ENCODE data around the gene ACOX3. TPM values are rescaled to one million over a fixed set of nuclear protein-coding genes. Genes with fewer than 3 reads are reported as not detected.

Gene ACOX3
- total and polyA plus RNA-seq, 2 donors, result 8.7 to 18.1 TPM

DNA sequence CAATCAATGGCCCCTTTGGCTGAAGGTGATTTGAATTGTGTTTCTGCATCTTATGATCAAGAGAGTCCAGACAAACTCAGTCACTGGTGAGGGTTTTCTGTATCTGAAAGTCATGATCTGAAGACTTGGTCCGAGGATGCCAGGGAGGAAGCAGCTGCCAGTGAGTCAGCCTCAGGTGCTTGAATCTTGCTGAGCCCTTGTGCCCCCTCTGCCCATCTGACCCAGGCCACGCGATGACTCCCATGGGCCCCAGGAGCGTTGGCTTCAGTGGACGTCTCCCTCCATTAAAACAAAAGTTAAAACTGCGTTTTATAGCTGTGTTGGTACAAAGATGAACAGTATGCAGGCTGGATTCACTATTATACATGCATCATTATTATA is 109.0 kb downstream of the ACOX3 start:
- Histone ChIP-seq H3K27me3 (ENCODE audit: control insufficient read depth in 2 of 2, insufficient read depth in 1 of 2, low read length in 1 of 2) (no peaks in the 10 kb centered on the region), H3K4me3 (ENCODE audit: low read length in 2 of 2) (no peak overlapping the region), H3K4me1 (ENCODE audit: control insufficient read depth in 2 of 2, insufficient read depth in 2 of 2, low read length in 2 of 2) (no peaks in the 10 kb centered on the region), H3K9me3 (ENCODE audit: control insufficient read depth in 2 of 2, insufficient read depth in 1 of 2, low read length in 1 of 2) (peaks cover 1 to 19% of the 10 kb centered on the region in 2 donors), H3K27ac (ENCODE audit: low read depth in 1 of 2, low read length in 1 of 2) (no peak overlapping the region), H3K36me3 (ENCODE audit: control insufficient read depth in 2 of 2, insufficient read depth in 2 of 2, low read length in 1 of 2) (no peaks in the 10 kb centered on the region)
- 74% methylated on average over 6 of the region's 6 CpGs for WGBS
- no peak for DNase-seq (ENCODE audit: low read depth in 6 of 9, low spot score in 9 of 9)

DNA sequence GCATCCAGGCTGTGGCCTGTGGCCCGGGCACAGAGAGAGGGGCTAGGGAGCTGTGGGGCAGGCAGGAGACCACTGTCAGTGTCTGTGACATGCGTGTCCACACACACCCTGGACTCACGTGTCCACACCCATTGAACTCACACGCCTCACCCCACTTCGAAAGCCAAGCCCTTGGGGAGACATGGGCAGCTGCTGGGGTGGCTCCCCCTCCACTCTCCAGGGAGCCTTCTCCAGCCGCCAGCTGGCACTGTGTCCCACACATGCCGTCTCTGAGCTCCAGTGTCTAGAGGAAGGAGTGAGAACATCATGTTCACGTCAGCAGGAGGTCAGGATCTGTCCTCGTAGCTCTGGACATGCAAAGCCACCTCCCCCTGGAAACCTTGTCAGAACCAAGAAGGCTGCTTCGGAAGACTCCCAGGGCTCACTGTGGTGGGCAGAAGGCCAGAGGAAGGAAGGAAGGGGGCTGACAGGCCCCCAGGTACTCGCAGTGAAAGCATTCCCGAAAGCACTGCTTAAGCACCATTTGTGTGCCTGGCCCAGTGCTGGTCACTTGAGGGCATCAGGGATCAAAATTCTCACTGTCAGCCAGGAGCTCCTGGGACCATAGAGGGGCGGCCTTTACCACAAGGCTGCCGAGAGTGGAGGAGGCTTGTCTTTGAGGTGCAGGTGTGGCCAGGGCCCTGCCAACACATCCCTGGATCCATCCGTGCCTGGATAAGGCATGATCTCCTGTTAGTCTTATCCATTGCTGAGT is 109.5 kb downstream of the ACOX3 start:
- H3K4me1 ChIP-seq (ENCODE audit: control insufficient read depth in 2 of 2, insufficient read depth in 2 of 2, low read length in 2 of 2), result no peaks in the 10 kb centered on the region
- no peak for DNase-seq (ENCODE audit: low read depth in 6 of 9, low spot score in 9 of 9)
- no peak overlapping the region for H3K27ac ChIP-seq (ENCODE audit: low read depth in 1 of 2, low read length in 1 of 2)
- H3K27me3 ChIP-seq (ENCODE audit: control insufficient read depth in 2 of 2, insufficient read depth in 1 of 2, low read length in 1 of 2), result no peaks in the 10 kb centered on the region
- H3K4me3 ChIP-seq (ENCODE audit: low read length in 2 of 2), result no peak overlapping the region
- no peaks in the 10 kb centered on the region for H3K36me3 ChIP-seq (ENCODE audit: control insufficient read depth in 2 of 2, insufficient read depth in 2 of 2, low read length in 1 of 2)
- peaks cover 1 to 17% of the 10 kb centered on the region in 2 donors for H3K9me3 ChIP-seq (ENCODE audit: control insufficient read depth in 2 of 2, insufficient read depth in 1 of 2, low read length in 1 of 2)
- WGBS, result 83% methylated on average over 15 of the region's 15 CpGs

- Histone ChIP-seq H3K4me1 (ENCODE audit: control insufficient read depth in 2 of 2, insufficient read depth in 2 of 2, low read length in 2 of 2) (no peaks in the 10 kb centered on the region), H3K27ac (ENCODE audit: low read depth in 1 of 2, low read length in 1 of 2) (no peak overlapping the region), H3K36me3 (ENCODE audit: control insufficient read depth in 2 of 2, insufficient read depth in 2 of 2, low read length in 1 of 2) (no peaks in the 10 kb centered on the region), H3K27me3 (ENCODE audit: control insufficient read depth in 2 of 2, insufficient read depth in 1 of 2, low read length in 1 of 2) (no peaks in the 10 kb centered on the region), H3K4me3 (ENCODE audit: low read length in 2 of 2) (no peak overlapping the region), H3K9me3 (ENCODE audit: control insufficient read depth in 2 of 2, insufficient read depth in 1 of 2, low read length in 1 of 2) (peaks cover 1 to 14% of the 10 kb centered on the region in 2 donors)
- no peak for DNase-seq (ENCODE audit: low read depth in 6 of 9, low spot score in 9 of 9)
- 94% methylated on average over 20 of the region's 20 CpGs for WGBS
These were observed 110.4 kb downstream of the ACOX3 start for GRCh38 chr4:8329859-8330761.

- no peaks in the 10 kb centered on the region for H3K27me3 ChIP-seq (ENCODE audit: control insufficient read depth in 2 of 2, insufficient read depth in 1 of 2, low read length in 1 of 2)
- 80% methylated on average over 6 of the region's 6 CpGs for WGBS
- H3K27ac ChIP-seq (ENCODE audit: low read depth in 1 of 2, low read length in 1 of 2), result no peak overlapping the region
- H3K4me3 ChIP-seq (ENCODE audit: low read length in 2 of 2), result no peak overlapping the region
- peaks cover 1 to 8% of the 10 kb centered on the region in 2 donors for H3K9me3 ChIP-seq (ENCODE audit: control insufficient read depth in 2 of 2, insufficient read depth in 1 of 2, low read length in 1 of 2)
- no peaks in the 10 kb centered on the region for H3K4me1 ChIP-seq (ENCODE audit: control insufficient read depth in 2 of 2, insufficient read depth in 2 of 2, low read length in 2 of 2)
- no peak for DNase-seq (ENCODE audit: low read depth in 6 of 9, low spot score in 9 of 9)
- H3K36me3 ChIP-seq (ENCODE audit: control insufficient read depth in 2 of 2, insufficient read depth in 2 of 2, low read length in 1 of 2), result no peaks in the 10 kb centered on the region
These were observed 111.0 kb downstream of the ACOX3 start for GRCh38 chr4:8329560-8329858.

DNA sequence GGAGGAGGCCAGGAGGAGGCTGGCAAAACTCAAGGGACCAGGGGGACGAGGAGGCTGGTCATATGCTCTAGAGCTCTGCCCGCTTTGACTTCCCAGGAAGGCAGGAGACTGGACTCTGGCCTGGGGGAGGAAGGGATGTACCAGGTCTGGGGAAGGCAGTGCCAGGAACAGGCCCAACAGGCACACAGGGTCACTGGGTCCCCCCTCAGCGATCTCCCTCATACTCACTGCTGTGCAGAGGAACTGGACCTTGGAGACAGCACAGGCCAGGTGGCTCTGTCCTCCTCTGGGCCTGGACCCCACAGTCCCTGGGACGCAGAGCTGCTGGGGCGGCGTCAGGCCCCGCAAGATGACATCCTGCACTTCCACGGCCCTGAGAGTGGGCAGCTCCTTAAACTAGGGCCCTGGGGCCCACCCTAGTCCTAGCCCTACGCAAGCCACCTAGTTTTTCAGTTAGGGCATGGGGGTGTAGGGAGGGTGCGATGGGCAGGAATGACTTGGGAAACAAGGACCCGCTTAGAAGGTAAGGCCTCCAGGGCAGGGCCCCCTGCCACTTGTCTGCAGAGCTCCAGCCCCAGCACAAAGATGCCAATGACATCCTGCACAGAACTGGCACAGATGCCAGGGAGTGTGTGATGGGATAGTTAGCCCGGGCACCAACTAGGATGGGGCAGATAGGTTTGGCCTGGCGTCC is 111.5 kb downstream of the ACOX3 start:
- DNase-seq (ENCODE audit: low read depth in 6 of 9, low spot score in 9 of 9), result no peak
- H3K36me3 ChIP-seq (ENCODE audit: control insufficient read depth in 2 of 2, insufficient read depth in 2 of 2, low read length in 1 of 2), result no peaks in the 10 kb centered on the region

DNA sequence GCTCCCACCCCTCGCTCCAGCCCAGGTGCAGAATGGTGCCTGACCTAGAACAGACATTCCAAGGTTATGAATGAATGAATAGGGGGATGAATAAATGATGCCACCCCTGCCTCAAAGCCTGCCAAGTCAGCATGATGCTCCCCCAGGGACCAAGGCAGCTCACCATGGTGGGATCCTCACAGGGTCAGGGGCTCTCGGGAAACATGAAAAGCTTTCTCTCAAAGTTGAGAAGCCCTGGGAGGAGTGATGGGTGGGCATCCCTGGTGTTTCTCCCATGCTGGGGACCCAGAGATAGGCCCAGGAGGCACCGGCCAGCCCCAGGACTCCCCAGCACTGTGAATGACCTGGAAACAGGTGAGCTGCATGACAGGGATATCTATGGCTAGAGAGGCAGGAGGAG is 112.1 kb downstream of the ACOX3 start:
- no peaks in the 10 kb centered on the region for H3K36me3 ChIP-seq (ENCODE audit: control insufficient read depth in 2 of 2, insufficient read depth in 2 of 2, low read length in 1 of 2)
- H3K9me3 ChIP-seq (ENCODE audit: control insufficient read depth in 2 of 2, insufficient read depth in 1 of 2, low read length in 1 of 2), result peaks cover 1 to 15% of the 10 kb centered on the region in 2 donors
- H3K27ac ChIP-seq (ENCODE audit: low read depth in 1 of 2, low read length in 1 of 2), result no peak overlapping the region
- H3K4me1 ChIP-seq (ENCODE audit: control insufficient read depth in 2 of 2, insufficient read depth in 2 of 2, low read length in 2 of 2), result no peaks in the 10 kb centered on the region
- DNase-seq (ENCODE audit: low read depth in 6 of 9, low spot score in 9 of 9), result no peak
- 80% methylated on average over 3 of the region's 3 CpGs for WGBS
- no peaks in the 10 kb centered on the region for H3K27me3 ChIP-seq (ENCODE audit: control insufficient read depth in 2 of 2, insufficient read depth in 1 of 2, low read length in 1 of 2)
- no peak overlapping the region for H3K4me3 ChIP-seq (ENCODE audit: low read length in 2 of 2)

More for the DNA sequence above, 111.5 kb downstream of the ACOX3 start:
- no peaks in the 10 kb centered on the region for H3K27me3 ChIP-seq (ENCODE audit: control insufficient read depth in 2 of 2, insufficient read depth in 1 of 2, low read length in 1 of 2)
- H3K27ac ChIP-seq (ENCODE audit: low read depth in 1 of 2, low read length in 1 of 2), result no peak overlapping the region
- H3K4me1 ChIP-seq (ENCODE audit: control insufficient read depth in 2 of 2, insufficient read depth in 2 of 2, low read length in 2 of 2), result no peaks in the 10 kb centered on the region
- H3K9me3 ChIP-seq (ENCODE audit: control insufficient read depth in 2 of 2, insufficient read depth in 1 of 2, low read length in 1 of 2), result peaks cover 1 to 11% of the 10 kb centered on the region in 2 donors
- H3K4me3 ChIP-seq (ENCODE audit: low read length in 2 of 2), result no peak overlapping the region
- WGBS, result 93% methylated on average over 13 of the region's 13 CpGs

DNA sequence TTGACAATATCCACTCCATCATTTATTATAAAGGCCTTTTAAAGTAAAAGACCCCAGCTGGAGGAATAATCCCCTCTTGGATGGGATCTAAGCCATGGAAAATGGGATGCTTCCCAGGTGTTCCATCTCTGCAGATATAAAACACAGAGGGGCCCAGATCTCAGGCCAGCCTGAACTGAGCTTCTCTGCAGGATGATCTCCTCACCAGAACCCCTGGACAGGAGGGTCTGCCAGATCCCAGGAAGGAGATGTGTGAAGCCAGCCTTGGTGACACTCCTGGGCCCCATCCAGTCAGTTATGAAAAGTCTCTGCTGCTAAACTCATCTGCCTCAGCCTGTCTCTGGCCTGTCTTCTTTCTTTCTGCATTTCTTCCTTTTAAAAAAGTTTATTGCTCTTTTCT is 114.3 kb downstream of the ACOX3 start:
- no peak for DNase-seq (ENCODE audit: low read depth in 6 of 9, low spot score in 9 of 9)
- no peaks in the 10 kb centered on the region for H3K27me3 ChIP-seq (ENCODE audit: control insufficient read depth in 2 of 2, insufficient read depth in 1 of 2, low read length in 1 of 2)
- no peak overlapping the region for H3K4me3 ChIP-seq (ENCODE audit: low read length in 2 of 2)
- H3K4me1 ChIP-seq (ENCODE audit: control insufficient read depth in 2 of 2, insufficient read depth in 2 of 2, low read length in 2 of 2), result no peaks in the 10 kb centered on the region
- peaks cover 0 to 8% of the 10 kb centered on the region in 2 donors for H3K9me3 ChIP-seq (ENCODE audit: control insufficient read depth in 2 of 2, insufficient read depth in 1 of 2, low read length in 1 of 2)
- H3K36me3 ChIP-seq (ENCODE audit: control insufficient read depth in 2 of 2, insufficient read depth in 2 of 2, low read length in 1 of 2), result no peaks in the 10 kb centered on the region
- no peak overlapping the region for H3K27ac ChIP-seq (ENCODE audit: low read depth in 1 of 2, low read length in 1 of 2)

- Histone ChIP-seq H3K4me1 (ENCODE audit: control insufficient read depth in 2 of 2, insufficient read depth in 2 of 2, low read length in 2 of 2) (peaks cover 0 to 1% of the 10 kb centered on the region in 2 donors), H3K36me3 (ENCODE audit: control insufficient read depth in 2 of 2, insufficient read depth in 2 of 2, low read length in 1 of 2) (no peaks in the 10 kb centered on the region), H3K27me3 (ENCODE audit: control insufficient read depth in 2 of 2, insufficient read depth in 1 of 2, low read length in 1 of 2) (no peaks in the 10 kb centered on the region), H3K27ac (ENCODE audit: low read depth in 1 of 2, low read length in 1 of 2) (no peak overlapping the region), H3K4me3 (ENCODE audit: low read length in 2 of 2) (no peak overlapping the region), H3K9me3 (ENCODE audit: control insufficient read depth in 2 of 2, insufficient read depth in 1 of 2, low read length in 1 of 2) (peaks cover 0 to 8% of the 10 kb centered on the region in 2 donors)
- 74% methylated on average over 8 of the region's 8 CpGs for whole genome bisulfite sequencing
- DNase-seq (ENCODE audit: low read depth in 6 of 9, low spot score in 9 of 9), result no peak
These were observed 115.1 kb downstream of the ACOX3 start for GRCh38 chr4:8325291-8325973.

Data from thymus (tissue), 11 donors.